NCI-H146 treated with DMSO at 0.1 percent for 48 hours (cell line): ENCODE measurements around the gene RASIP1.
"Not testable (repeated sequence)": the region's sequence is repeated elsewhere in the genome, so short reads cannot be mapped to it uniquely, and the experiment has no call there.

ENCODE experiments used
- DNase-seq: peaks from one replicate; lab custom pipeline; 2025; ENCODE audit not compliant: unreplicated experiment; lab: John Stamatoyannopoulos, UW

Gene RASIP1

GRCh38 chr19:48740164-48740972 is at the start of gene RASIP1:
Gene RASIP1, minus strand, starts transcription at chr19:48740610. Its CDS starts 328 bp downstream, at chr19:48740282.
- no peak for DNase-seq

- not testable (repeated sequence) for DNase-seq
These were observed 46.9 kb upstream of the RASIP1 start for GRCh38 chr19:48787331-48787730.

GRCh38 chr19:48786422-48786821 is 46.0 kb upstream of the RASIP1 start:
- not testable (repeated sequence) for DNase-seq

- DNase-seq = peak; percentile 29
These were observed 44.1 kb upstream of the RASIP1 start for GRCh38 chr19:48784527-48784926.

- DNase-seq = no peak
These were observed 40.4 kb upstream of the RASIP1 start for GRCh38 chr19:48780631-48781391.

- DNase-seq = no peak
These were observed 39.2 kb upstream of the RASIP1 start for GRCh38 chr19:48779636-48780035.

GRCh38 chr19:48777720-48778119 is 37.3 kb upstream of the RASIP1 start:
- DNase-seq = no peak

GRCh38 chr19:48777139-48777538 is 36.7 kb upstream of the RASIP1 start:
- no peak for DNase-seq

- no peak for DNase-seq
These were observed 32.1 kb upstream of the RASIP1 start for GRCh38 chr19:48772503-48772953.

GRCh38 chr19:48770734-48771472 is 30.5 kb upstream of the RASIP1 start:
- no peak for DNase-seq

GRCh38 chr19:48770266-48770665 is 29.9 kb upstream of the RASIP1 start:
- DNase-seq = no peak

- no peak for DNase-seq
These were observed 28.7 kb upstream of the RASIP1 start for GRCh38 chr19:48768994-48769713.

- DNase-seq = not testable (repeated sequence)
These were observed 27.9 kb upstream of the RASIP1 start for GRCh38 chr19:48768171-48768753.

GRCh38 chr19:48765816-48766215 is 25.4 kb upstream of the RASIP1 start:
- not testable (repeated sequence) for DNase-seq

GRCh38 chr19:48760504-48761205 is 20.2 kb upstream of the RASIP1 start:
- no peak for DNase-seq

- DNase-seq = no peak
These were observed 17.3 kb upstream of the RASIP1 start for GRCh38 chr19:48757741-48758144.

GRCh38 chr19:48757089-48757675 is 16.8 kb upstream of the RASIP1 start:
- no peak for DNase-seq

GRCh38 chr19:48756686-48757085 is 16.3 kb upstream of the RASIP1 start:
- DNase-seq = no peak

- DNase-seq = no peak
These were observed 15.8 kb upstream of the RASIP1 start for GRCh38 chr19:48756212-48756611.
